ENCODE measurements around the gene ADAMTS19.
"Not testable (repeated sequence)": the region's sequence is repeated elsewhere in the genome, so short reads cannot be mapped to it uniquely, and the experiment has no call there.

Gene ADAMTS19

GRCh38 chr5:129619782-129620181, 159.7 kb downstream of the ADAMTS19 start:
- no peak overlapping the region for H3K4me3 ChIP-seq (ENCODE audit: low read depth, low read length)

DNA sequence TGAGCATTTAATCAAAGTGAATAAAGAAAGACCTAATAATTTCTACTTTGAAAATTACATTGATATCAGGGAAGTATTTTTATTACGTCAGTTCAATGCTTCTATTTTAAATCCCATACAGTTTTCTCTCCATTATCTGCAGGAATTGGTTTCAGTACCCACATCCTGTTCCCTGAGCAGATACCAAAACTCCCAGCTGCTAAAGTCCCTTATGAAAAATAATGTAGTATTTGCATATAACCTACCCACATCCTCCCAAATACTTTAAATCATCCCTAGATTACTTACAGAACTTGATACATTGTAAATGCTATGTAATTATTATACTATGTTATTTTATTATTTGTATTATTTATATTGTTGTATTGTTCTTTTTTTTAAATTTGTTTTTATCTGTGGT, 162.4 kb downstream of the ADAMTS19 start:
- TF ChIP-seq, protein P1, sequence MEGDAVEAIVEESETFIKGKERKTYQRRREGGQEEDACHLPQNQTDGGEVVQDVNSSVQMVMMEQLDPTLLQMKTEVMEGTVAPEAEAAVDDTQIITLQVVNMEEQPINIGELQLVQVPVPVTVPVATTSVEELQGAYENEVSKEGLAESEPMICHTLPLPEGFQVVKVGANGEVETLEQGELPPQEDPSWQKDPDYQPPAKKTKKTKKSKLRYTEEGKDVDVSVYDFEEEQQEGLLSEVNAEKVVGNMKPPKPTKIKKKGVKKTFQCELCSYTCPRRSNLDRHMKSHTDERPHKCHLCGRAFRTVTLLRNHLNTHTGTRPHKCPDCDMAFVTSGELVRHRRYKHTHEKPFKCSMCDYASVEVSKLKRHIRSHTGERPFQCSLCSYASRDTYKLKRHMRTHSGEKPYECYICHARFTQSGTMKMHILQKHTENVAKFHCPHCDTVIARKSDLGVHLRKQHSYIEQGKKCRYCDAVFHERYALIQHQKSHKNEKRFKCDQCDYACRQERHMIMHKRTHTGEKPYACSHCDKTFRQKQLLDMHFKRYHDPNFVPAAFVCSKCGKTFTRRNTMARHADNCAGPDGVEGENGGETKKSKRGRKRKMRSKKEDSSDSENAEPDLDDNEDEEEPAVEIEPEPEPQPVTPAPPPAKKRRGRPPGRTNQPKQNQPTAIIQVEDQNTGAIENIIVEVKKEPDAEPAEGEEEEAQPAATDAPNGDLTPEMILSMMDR (IDR thresholded peaks at IDR 0.05; ENCODE audit: low read depth, low read length), result no peak
- no peak overlapping the region for H3K4me3 ChIP-seq (ENCODE audit: low read depth, low read length)

More at GRCh38 chr5:129619782-129620181, 159.7 kb downstream of the ADAMTS19 start:
- TF ChIP-seq, protein P1 (IDR thresholded peaks at IDR 0.05; ENCODE audit: low read depth, low read length), result no peak

DNA sequence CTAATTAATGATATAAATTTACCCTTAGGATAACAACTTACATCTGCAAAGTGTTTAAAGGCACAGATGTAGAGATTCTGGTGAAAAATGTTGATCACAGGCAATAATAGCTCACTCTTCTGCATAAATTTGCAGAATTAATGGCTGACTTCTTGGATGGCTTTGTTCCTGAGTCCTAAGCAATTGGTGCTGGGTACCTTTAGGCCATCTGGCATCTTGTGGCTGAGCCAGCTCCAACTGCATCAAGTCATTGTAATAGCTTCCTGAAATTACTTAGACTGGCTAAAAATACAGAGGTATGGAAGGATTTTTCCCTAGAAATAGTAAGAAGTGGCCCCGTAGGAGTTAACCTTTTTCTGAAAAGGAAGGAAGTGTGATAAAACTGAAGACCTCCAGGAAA, 169.5 kb downstream of the ADAMTS19 start:
- TF ChIP-seq, protein P1 (IDR thresholded peaks at IDR 0.05; ENCODE audit: low read depth, low read length), result no peak

GRCh38 chr5:129630101-129630500, 170.0 kb downstream of the ADAMTS19 start:
- no peak overlapping the region for H3K4me3 ChIP-seq (ENCODE audit: low read depth, low read length)
- TF ChIP-seq, protein P1 (IDR thresholded peaks at IDR 0.05; ENCODE audit: low read depth, low read length), result no peak

More for the DNA sequence above, 169.5 kb downstream of the ADAMTS19 start:
- H3K4me3 ChIP-seq (ENCODE audit: low read depth, low read length), result no peak overlapping the region

GRCh38 chr5:129631961-129632360, 171.9 kb downstream of the ADAMTS19 start:
- TF ChIP-seq, protein P1 (IDR thresholded peaks at IDR 0.05; ENCODE audit: low read depth, low read length), result no peak

GRCh38 chr5:129637501-129637900, 177.4 kb downstream of the ADAMTS19 start:
- not testable (repeated sequence) for H3K4me3 ChIP-seq (ENCODE audit: low read depth, low read length)

More at GRCh38 chr5:129631961-129632360, 171.9 kb downstream of the ADAMTS19 start:
- H3K4me3 ChIP-seq (ENCODE audit: low read depth, low read length), result no peak overlapping the region

GRCh38 chr5:129639331-129639730, 179.2 kb downstream of the ADAMTS19 start:
- TF ChIP-seq, protein P1 (IDR thresholded peaks at IDR 0.05; ENCODE audit: low read depth, low read length), result no peak
- no peak overlapping the region for H3K4me3 ChIP-seq (ENCODE audit: low read depth, low read length)

DNA sequence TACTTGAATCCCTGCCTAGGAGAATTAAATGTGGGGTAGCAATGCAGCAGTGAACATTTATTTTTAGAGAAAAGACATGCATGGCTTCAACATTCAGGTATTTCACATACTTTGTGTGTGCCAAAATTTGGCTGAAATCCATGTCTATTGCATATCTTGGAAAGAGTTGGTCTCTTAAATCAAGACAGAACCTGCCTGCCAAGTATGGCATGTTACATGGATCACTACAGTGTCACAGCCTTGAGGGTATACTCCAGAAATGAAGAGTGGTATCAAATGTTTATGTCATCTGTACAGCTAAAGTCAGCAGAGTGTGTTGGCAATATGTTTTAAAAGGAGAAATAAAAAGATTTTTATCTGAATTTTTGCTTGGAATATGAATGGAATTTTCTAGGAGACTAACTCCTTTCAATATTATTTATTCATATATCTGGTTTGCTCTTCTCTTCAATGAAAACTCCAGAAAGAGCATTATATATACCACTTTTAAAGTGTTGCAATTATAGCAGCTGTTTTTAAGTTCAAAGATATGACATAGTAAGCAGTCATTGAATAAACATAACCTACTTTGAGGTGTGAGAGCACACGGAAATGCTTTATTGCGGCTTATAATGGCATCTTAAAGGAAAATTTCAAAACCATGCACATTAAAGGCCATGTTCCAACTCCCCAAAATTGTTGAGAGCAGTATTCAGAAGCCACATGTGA, 192.4 kb downstream of the ADAMTS19 start:
- H3K4me3 ChIP-seq (ENCODE audit: low read depth, low read length), result no peak overlapping the region
- TF ChIP-seq, protein P1 (IDR thresholded peaks at IDR 0.05; ENCODE audit: low read depth, low read length), result no peak
